DND-41 (cell line): ENCODE measurements around the gene VPS33A.

Experiments used
- ATAC-seq: fragments of 200-7000 bp; cut with Tn5 transposase; 3 replicates; pipeline ENCODE4 v1.9.1; 2021; ENCODE audit warnings: low read depth; ENCODE audit not compliant: insufficient read depth
- DNase-seq: peaks from one replicate; pipeline ENCODE4 v3.0.0-alpha.2; 2020
- H2AFZ ChIP-seq: 2 replicates; pipeline ENCODE4 v1.6.0; 2012; ENCODE audit warnings: low read depth, low read length
- H3K27ac ChIP-seq: 2 replicates; pipeline ENCODE4 v1.5.1; 2012; ENCODE audit warnings: low read length, inconsistent platforms
- H3K27me3 ChIP-seq: fragments of 200-600 bp; sonication (generic); 2 replicates; pipeline ENCODE4 v1.6.0; 2012; ENCODE audit warnings: low read length, mild to moderate bottlenecking, inconsistent platforms; ENCODE audit not compliant: insufficient read depth, poor library complexity
- H3K36me3 ChIP-seq: 2 replicates; pipeline ENCODE4 v1.5.1; 2012; ENCODE audit warnings: low read length, inconsistent platforms; ENCODE audit not compliant: insufficient read depth
- H3K4me1 ChIP-seq: 2 replicates; pipeline ENCODE4 v1.5.1; 2012; ENCODE audit warnings: mild to moderate bottlenecking, low read length; ENCODE audit not compliant: insufficient read depth
- H3K4me2 ChIP-seq: 2 replicates; pipeline ENCODE4 v1.6.0; 2012; ENCODE audit warnings: mild to moderate bottlenecking, moderate library complexity, low read length, inconsistent platforms; ENCODE audit not compliant: insufficient read depth
- H3K4me3 ChIP-seq, 2 experiments: fragments of 200-600 bp in 1 of 2; shearing (Covaris generic) in 1 of 2; 2 replicates each; pipeline ENCODE4 v1.5.1; 2012 to 2016; ENCODE audit warnings: inconsistent platforms in 2 of 2, low read length in 2 of 2, mild to moderate bottlenecking in 2 of 2, low read depth in 1 of 2, moderate library complexity in 1 of 2
- H3K79me2 ChIP-seq: 2 replicates; pipeline ENCODE4 v1.6.0; 2012; ENCODE audit warnings: low read length, inconsistent platforms; ENCODE audit not compliant: insufficient read depth
- H3K9ac ChIP-seq: 2 replicates; pipeline ENCODE4 v1.6.0; 2012; ENCODE audit warnings: low read depth, mild to moderate bottlenecking, inconsistent platforms, low read length, moderate library complexity
- H3K9me3 ChIP-seq: 2 replicates; pipeline ENCODE4 v1.5.1; 2012; ENCODE audit warnings: low read length, moderate library complexity, mild to moderate bottlenecking, inconsistent platforms; ENCODE audit not compliant: insufficient read depth, severe bottlenecking
- H4K20me1 ChIP-seq: 2 replicates; pipeline ENCODE4 v1.6.0; 2012; ENCODE audit warnings: low read length; ENCODE audit not compliant: insufficient read depth
- EZH2 ChIP-seq: IDR thresholded peaks from 3 replicates; pipeline ENCODE4 v1.6.1; 2012; ENCODE audit warnings: borderline replicate concordance, low read depth, mild to moderate bottlenecking, moderate library complexity, low read length, inconsistent platforms; ENCODE audit not compliant: severe bottlenecking
- TF ChIP-seq, protein P1 (sequence below): IDR thresholded peaks from 2 replicates; pipeline ENCODE4 v1.5.1; 2012; ENCODE audit warnings: borderline replicate concordance, low read length, moderate library complexity, mild to moderate bottlenecking; ENCODE audit not compliant: poor library complexity, severe bottlenecking; ENCODE audit errors: extremely low read depth

The VPS33A gene

DNA sequence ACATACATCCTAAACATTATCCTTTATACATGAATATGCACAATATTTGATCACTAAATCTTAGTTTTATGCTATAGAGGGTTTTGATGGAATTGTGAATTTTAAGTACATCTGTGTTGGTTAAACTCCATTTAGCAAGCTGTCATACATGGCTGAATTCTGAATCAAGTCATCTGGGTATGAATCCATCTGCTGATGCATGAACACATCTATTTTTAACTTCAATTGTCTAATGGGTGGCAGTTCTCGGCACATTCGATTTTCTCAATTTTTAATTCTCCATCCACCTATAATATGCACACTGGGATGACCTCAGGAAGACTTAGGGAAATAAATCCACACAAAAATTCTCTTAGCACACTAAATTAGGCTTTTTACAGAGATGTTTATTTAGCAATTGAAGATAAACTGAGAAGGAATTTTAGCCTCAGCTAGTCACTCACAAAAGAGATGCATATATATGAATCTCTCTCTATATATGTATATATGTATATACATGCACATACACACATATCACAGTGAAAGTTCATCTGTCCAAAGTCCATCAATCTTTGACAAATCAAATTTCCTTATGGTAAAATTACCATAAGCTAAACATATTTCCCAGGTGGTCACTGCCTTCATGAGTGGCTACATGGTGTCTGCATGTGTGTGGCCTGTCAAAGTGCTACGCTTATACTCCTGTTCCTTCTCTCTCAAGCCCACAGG is 44.5 kb upstream of the VPS33A start:
- no peak for TF ChIP-seq EZH2
- TF ChIP-seq, protein P1, sequence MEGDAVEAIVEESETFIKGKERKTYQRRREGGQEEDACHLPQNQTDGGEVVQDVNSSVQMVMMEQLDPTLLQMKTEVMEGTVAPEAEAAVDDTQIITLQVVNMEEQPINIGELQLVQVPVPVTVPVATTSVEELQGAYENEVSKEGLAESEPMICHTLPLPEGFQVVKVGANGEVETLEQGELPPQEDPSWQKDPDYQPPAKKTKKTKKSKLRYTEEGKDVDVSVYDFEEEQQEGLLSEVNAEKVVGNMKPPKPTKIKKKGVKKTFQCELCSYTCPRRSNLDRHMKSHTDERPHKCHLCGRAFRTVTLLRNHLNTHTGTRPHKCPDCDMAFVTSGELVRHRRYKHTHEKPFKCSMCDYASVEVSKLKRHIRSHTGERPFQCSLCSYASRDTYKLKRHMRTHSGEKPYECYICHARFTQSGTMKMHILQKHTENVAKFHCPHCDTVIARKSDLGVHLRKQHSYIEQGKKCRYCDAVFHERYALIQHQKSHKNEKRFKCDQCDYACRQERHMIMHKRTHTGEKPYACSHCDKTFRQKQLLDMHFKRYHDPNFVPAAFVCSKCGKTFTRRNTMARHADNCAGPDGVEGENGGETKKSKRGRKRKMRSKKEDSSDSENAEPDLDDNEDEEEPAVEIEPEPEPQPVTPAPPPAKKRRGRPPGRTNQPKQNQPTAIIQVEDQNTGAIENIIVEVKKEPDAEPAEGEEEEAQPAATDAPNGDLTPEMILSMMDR, result no peak

DNA sequence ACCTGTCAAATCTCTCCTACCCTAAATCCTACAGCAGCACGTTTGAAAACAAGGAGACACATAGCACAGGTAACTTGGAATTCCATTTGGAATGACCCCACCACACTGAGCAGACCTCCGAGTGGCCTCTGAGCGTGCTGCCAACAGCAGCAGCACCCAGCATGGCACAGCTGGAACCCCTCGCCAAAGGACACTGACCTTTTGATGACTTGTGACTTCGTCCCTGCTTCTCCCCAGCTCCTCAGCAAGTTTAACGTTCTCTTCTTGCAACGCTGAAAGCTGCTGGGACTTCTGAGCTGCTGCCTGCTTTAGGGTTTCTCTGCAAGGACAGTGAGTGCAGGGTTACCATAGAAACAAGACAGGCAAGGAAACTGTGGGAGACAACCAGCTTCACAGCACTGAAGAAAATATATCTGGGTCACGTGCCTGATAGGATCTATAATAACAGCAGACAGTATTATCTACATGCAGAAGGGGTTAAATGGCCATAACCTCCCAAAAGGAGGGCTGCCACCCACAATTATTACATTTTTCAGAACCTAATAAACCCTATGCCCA is 43.3 kb upstream of the VPS33A start:
- Histone ChIP-seq H3K79me2 (no peaks in the 10 kb centered on the region), H3K9ac (no peak overlapping the region), H3K27ac (no peak overlapping the region), H3K4me2 (no peak overlapping the region), H3K27me3 (no peaks in the 10 kb centered on the region), H3K4me3 (no peak overlapping the region), H4K20me1 (no peaks in the 10 kb centered on the region), H3K9me3 (no peaks in the 10 kb centered on the region), H3K36me3 (peaks cover 42% of the 10 kb centered on the region), H3K4me1 (no peaks in the 10 kb centered on the region), H2AFZ (no peak overlapping the region)
- TF ChIP-seq EZH2, result no peak
- TF ChIP-seq, protein P1, result no peak
- DNase-seq (no peak), ATAC-seq (no peak)

More for the DNA sequence above, 44.5 kb upstream of the VPS33A start:
- no peak overlapping the region for H2AFZ ChIP-seq
- H3K9ac ChIP-seq, result no peak overlapping the region
- no peaks in the 10 kb centered on the region for H3K9me3 ChIP-seq
- DNase-seq (no peak), ATAC-seq (no peak)
- H3K36me3 ChIP-seq, result peaks cover 39% of the 10 kb centered on the region
- H4K20me1 ChIP-seq, result no peaks in the 10 kb centered on the region
- no peak overlapping the region for H3K4me3 ChIP-seq
- H3K4me1 ChIP-seq, result no peaks in the 10 kb centered on the region
- no peak overlapping the region for H3K4me2 ChIP-seq
- no peaks in the 10 kb centered on the region for H3K79me2 ChIP-seq
- no peak overlapping the region for H3K27ac ChIP-seq
- H3K27me3 ChIP-seq, result no peaks in the 10 kb centered on the region

DNA sequence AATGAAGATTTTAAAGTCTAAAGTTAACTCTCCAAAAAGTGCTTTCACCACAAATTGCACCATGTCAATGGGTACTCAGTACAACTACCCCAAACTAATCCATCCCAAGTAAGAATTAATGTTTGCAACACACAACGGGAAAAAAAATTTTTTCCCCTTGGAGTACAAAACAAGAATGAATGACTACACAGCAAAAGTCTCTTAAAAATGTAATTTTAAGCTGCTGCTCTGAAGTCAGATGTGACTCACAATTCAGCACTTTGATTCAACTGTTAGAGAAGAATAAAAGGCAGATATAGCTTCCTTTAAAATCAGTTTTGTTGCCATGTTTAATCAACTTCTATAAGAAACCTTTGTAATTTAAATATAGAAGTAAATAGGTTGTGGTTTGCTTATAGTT is 42.5 kb upstream of the VPS33A start:
- H4K20me1 ChIP-seq, result no peaks in the 10 kb centered on the region
- H3K27ac ChIP-seq, result no peak overlapping the region
- H3K4me1 ChIP-seq, result no peaks in the 10 kb centered on the region
- no peak overlapping the region for H2AFZ ChIP-seq
- ATAC-seq (no peak), DNase-seq (no peak)
- no peak overlapping the region for H3K4me2 ChIP-seq
- H3K36me3 ChIP-seq, result peaks cover 41% of the 10 kb centered on the region
- TF ChIP-seq, protein P1, result no peak
- no peak for TF ChIP-seq EZH2
- H3K79me2 ChIP-seq, result no peaks in the 10 kb centered on the region
- no peak overlapping the region for H3K9ac ChIP-seq
- H3K4me3 ChIP-seq, result no peak overlapping the region
- no peaks in the 10 kb centered on the region for H3K27me3 ChIP-seq
- H3K9me3 ChIP-seq, result no peaks in the 10 kb centered on the region
